Neural progenitor cell (in vitro differentiated cells): ENCODE data around the gene TMEM150C.

Experiments
- CTCF ChIP-seq: fragments of 200-600 bp; sonication (generic); IDR thresholded peaks from 2 replicates; pipeline ENCODE4 v1.5.1; 2017; ENCODE audit warnings: antibody characterized with exemption, mild to moderate bottlenecking
- EZH2 ChIP-seq: fragments of 200-600 bp; sonication (generic); IDR thresholded peaks from 2 replicates; pipeline ENCODE4 v1.6.1; 2017; ENCODE audit warnings: antibody characterized with exemption, mild to moderate bottlenecking, moderate library complexity

DNA sequence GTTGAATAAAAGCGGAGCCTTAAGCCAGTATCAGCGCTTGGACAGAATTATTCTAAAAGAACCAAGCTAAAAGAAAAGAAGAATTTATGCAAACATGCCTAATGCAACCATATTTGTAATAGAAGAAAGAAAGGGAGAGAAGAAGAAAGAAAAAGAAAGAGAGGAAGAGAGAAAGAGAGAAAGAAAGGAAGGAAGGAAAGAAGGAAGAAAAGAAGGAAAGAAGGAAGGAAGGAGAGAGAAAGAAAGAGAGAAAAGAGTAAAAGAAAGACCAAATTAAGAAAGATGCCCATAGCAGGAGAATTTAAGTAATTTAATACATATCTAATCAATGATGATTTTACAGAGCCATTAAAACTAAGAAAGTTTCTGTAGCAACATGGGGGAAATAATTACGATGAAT is 30.9 kb upstream of the TMEM150C start:
- no peak for TF ChIP-seq CTCF
- TF ChIP-seq EZH2, result no peak
